ENCODE results near the gene ETV3.

Gene ETV3

DNA sequence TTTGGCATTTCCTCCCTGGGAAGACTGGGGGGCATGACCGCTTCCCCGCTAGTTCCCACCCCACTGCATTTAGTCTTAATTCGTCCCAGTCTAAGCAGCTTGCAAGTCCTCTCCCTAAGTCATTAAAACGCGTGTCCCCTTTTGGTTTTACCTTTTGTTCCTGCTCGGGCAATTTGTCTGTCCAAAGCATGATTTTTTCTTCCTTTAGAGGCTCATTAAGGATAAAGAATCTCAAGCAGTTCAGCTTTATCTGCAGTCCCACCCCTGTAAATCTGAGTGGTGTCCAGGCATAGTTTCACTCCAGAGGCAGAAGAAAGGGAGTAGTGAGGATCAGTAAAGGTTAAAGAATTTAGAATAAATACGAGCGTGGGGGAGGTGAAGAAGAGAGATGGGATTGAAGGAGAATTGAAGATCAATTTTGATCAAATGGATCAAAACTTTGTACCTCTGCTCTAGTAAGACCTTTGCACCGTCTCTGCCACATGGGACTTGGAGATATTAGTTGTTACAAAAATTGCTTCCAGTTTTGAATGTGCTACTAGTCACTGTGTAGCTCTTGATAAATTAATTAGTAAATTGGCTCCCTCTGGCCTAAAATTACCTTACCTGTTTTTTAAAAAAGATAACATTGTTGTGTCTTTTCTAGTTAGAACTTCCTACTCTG is 989 bp upstream of the ETV3 start:
- no peak for DNase-seq (ENCODE audit: low spot score)

GRCh38 chr1:157137408-157138219 is 581 bp downstream of the ETV3 start:
- DNase-seq (ENCODE audit: low spot score) = no peak

DNA sequence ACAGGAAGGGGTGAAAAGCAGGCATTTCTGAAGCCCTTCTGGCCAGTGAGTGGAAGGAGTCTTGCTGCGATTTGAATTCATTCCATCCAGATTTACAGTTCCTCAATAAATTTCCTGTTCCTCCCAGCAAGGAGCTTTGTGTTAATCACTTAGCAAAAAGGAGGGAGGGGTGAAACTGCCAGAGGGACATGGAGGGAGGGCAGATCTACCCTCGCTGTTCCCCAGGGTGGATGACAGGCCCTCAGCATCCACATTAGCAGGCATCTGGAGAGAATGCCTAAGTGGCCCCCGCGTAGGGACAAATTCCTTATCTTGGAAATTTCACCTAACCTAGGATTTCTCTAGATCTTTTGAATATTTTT is 1.2 kb downstream of the ETV3 start:
- no peak for DNase-seq (ENCODE audit: low spot score)

GRCh38 chr1:157136133-157136532 is 2.1 kb downstream of the ETV3 start:
- DNase-seq (ENCODE audit: low spot score) = peak; percentile 60

GRCh38 chr1:157135646-157136045 is 2.5 kb downstream of the ETV3 start:
- DNase-seq (ENCODE audit: low spot score) = no peak

GRCh38 chr1:157135070-157135469 is 3.1 kb downstream of the ETV3 start:
- DNase-seq (ENCODE audit: low spot score) = no peak

DNA sequence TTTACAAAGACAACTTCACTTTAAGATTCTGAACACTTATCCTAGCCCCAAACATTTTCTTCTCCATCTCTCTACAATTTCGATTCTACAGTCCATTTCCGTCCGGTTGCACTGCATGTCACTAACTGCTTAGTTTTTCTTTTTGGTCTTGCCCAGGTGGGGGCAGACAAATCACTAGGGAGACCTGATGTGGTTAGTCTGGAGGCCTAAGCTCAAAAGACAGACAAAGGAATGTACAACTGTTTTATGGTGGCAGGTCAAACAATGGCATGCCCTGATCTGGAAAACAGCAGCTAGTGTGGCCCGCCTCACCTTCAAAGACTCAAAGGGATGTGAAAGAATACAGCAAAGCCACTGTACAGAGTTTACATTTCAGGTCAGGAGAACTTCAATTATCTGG is 3.8 kb downstream of the ETV3 start:
- DNase-seq (ENCODE audit: low spot score) = no peak

GRCh38 chr1:157133426-157133825 is 4.8 kb downstream of the ETV3 start:
- no peak for DNase-seq (ENCODE audit: low spot score)

DNA sequence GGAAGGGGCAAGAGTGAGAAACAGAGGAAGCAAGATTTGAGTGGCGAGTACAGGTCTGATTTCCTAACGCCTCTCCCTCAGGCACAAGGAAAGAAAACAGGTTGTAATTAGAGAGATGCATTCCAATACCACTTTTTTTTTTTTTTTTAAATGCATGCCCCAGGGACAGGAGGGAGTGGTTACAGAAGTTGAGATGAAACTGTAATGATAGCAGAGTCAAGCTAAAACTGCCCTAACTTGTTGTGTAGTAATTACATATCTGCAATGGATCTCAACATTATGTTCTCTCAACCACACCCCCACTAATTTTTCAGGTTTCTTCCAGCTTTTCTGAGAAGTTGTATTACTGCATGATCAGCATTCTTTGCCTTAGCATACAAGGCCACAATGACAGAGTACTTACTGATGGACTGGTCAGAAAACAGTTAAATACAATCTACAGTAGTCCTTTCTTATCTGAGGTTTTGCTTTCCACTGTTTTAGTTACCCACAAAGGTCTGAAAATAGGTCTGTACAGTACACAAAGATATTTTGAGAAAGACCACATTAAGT is 5.5 kb downstream of the ETV3 start:
- no peak for DNase-seq (ENCODE audit: low spot score)

- no peak for DNase-seq (ENCODE audit: low spot score)
These were observed 6.1 kb downstream of the ETV3 start for GRCh38 chr1:157132111-157132510.

- DNase-seq (ENCODE audit: low spot score) = no peak
These were observed 6.9 kb downstream of the ETV3 start for GRCh38 chr1:157131281-157131680.

- no peak for DNase-seq (ENCODE audit: low spot score)
These were observed 13.3 kb downstream of the ETV3 start for GRCh38 chr1:157124855-157125254.

DNA sequence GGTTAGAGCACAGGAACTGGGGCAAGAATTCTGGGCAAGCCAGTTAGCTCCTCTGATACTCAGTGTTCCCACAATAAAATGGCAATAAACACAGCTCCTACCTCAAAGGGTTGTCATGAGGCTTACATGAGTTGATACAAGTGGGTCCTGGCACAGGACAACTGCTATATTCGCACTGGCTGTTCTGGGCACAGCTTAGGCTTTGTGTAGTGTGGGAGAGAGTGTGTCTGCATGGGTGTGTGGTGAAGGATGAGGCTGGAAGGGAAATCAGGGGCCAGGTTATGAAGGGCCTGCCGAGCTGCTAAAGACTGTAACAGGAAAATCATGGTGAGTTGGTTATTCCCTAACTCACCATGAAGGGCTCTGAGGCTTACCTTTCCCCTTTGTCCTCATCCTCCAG is 18.7 kb downstream of the ETV3 start:
- DNase-seq (ENCODE audit: low spot score) = no peak

GRCh38 chr1:157119008-157119407 is 19.2 kb downstream of the ETV3 start:
- DNase-seq (ENCODE audit: low spot score) = no peak

GRCh38 chr1:157117527-157118057 is 20.6 kb downstream of the ETV3 start:
- no peak for DNase-seq (ENCODE audit: low spot score)

DNA sequence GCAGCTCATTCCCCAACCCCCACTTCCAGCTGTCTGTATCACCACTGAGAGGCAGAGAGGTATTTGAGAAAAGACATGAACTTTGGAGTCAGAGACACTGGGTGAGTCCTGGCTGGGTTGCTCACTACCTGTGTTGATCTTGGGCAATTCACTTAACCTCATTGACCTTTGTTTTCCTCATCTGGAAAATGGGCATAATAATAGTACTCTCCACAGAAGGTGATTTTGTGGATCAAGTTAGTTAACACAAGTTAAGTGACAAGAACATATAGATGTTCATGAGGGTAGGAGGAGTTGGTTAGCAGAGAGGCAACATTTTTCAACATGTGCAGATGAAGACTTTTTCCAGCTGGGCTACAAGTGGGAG is 21.5 kb downstream of the ETV3 start:
- no peak for DNase-seq (ENCODE audit: low spot score)

GRCh38 chr1:157115851-157116736 is 22.1 kb downstream of the ETV3 start:
- no peak for DNase-seq (ENCODE audit: low spot score)

DNA sequence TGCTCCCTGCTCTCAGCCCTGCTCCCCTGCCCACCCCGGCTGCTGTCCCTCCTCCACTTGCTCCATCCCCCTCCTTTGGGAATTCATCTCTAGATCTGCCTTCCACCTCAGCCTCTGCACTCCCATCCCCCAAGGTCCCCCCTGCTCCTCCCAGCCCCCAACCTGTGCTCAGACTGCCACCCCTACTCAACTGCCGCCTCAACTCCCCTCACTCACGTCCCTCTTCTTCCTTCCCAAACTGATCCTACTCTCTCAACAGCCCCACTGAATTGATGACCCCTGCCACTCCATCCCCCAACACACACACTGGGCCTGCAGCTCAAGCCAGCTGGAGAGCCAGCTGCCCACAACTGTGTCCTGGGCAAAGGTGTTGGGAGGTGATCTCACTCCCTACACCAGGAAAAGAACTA is 22.8 kb downstream of the ETV3 start:
- no peak for DNase-seq (ENCODE audit: low spot score)

DNA sequence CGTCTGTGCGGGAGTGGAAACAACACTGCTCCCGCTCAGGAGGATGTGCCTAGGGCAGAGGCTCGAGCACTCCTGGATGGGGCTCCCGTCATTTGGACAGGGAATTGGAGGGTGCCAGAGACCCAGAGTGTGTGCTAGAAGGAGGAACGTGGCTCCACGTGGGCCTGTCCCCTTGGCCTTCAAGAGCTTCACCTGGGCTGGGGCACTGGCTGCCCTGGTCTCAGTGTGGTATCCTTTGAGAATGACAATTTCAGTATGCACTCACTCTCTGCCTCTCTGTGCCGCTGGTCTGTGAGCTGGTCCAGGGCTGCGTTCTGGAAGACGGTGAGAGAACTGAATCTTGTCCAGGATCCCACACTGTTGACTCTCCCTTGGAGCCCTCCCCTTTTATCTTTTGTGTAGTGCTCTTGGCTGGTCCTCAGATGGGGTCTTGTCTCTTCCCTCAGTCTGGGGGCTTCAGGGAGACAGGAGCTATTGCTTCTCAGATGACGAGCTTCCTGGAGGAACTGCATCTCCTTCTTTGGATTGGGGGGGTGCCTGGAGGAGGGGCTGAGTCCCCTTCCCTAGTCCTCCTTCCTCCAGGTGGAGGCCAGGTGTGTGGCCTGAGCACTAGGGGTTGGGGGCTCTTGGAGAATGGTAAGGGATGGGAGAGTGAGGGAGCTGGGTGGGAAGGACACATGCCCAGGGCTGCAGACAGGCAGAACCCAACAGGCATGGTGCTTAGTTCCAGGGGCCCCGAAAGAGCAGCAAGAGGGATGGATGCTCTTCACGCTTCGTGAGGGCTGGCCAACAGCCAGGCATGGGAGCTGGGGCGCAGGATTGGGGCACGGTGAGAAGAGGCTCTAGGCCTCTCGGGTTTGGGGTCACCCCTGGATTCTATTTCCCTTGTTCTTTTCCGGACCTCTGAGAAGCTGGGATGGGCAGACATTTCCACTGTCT is 23.7 kb downstream of the ETV3 start:
- no peak for DNase-seq (ENCODE audit: low spot score)

DNA sequence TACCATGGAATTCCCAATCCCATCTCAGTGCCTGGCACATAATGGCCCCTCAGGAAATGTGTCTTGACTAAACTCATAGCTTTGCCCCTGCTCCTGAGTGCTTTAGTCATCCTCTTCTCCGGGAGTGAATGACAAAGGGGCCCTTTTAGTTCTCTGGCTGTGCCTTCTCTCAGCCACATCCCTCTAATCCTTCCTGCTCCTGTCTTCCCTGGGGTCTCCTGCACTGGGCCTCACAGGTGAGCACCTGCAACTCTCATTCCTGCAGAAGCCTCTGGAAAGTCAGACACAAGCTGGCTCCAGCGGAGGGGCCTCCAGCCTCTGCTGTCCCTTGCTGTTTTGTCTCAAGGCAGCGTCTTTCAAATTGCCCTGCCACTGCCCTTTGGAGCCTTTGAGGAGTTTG is 24.6 kb downstream of the ETV3 start:
- no peak for DNase-seq (ENCODE audit: low spot score)

- DNase-seq (ENCODE audit: low spot score) = no peak
These were observed 25.1 kb downstream of the ETV3 start for GRCh38 chr1:157113106-157113505.
